ENCODE measurements around the gene EXOC3L1.

DNA sequence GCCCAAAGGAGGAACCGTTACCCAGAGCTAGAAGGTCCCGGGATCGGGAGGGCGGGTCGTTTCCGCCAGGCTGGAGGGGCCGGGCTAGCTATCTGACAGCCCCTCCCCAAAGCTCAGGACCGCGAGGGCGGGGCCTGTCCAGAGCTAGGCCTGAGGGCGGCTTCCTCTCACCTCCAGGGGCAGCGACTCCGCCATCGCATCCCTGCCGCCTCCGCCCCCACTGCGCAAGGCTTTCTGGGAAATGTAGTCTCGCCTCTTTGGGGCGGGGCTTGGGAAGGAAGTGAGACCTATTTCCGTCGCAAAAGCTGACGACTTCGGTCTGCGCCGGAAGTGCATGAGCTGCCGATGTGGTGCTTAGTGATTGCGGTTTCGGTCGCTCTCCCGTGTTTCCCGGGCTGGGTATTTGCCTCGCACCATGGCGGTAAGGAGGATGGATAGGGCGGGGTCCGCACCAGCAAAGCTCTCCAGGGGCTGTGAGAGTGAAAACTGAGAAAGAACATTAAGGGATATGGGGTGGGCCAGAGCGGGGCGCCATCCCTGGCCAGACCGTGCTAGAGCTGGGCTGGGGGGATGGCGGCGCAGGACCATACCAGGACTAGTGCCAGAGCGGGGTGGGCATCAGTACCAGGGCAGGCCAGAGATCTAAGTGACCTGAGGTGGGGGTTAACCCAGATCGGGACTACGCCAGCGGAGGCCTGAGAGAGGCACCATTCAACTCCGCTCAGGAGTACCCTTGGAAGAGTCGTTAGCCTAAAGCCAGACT is 37.0 kb upstream of the EXOC3L1 start, which contains the start of gene TMEM208:
- peak in 1 of 4 donors; percentile 72 for TF ChIP-seq EP300 (IDR thresholded peaks at IDR 0.05)
- TF ChIP-seq, protein P1, sequence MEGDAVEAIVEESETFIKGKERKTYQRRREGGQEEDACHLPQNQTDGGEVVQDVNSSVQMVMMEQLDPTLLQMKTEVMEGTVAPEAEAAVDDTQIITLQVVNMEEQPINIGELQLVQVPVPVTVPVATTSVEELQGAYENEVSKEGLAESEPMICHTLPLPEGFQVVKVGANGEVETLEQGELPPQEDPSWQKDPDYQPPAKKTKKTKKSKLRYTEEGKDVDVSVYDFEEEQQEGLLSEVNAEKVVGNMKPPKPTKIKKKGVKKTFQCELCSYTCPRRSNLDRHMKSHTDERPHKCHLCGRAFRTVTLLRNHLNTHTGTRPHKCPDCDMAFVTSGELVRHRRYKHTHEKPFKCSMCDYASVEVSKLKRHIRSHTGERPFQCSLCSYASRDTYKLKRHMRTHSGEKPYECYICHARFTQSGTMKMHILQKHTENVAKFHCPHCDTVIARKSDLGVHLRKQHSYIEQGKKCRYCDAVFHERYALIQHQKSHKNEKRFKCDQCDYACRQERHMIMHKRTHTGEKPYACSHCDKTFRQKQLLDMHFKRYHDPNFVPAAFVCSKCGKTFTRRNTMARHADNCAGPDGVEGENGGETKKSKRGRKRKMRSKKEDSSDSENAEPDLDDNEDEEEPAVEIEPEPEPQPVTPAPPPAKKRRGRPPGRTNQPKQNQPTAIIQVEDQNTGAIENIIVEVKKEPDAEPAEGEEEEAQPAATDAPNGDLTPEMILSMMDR (IDR thresholded peaks at IDR 0.05), result peak in 5 of 6 experiments; percentile 18 to 57 (median 54)
- peak in 2 of 4 donors; percentile 67 to 83 for TF ChIP-seq POLR2A (IDR thresholded peaks at IDR 0.05)
